HEK293 (cell line): ENCODE results near the gene LRRC46.
A peak's percentile ranks its signal among the peaks of the same experiment; 100 is the strongest.

Experiments used
- BCL6B ChIP-seq: fragments of 450-650 bp; formaldehyde crosslinking; IDR thresholded peaks from 2 replicates; pipeline ENCODE4 v1.5.1; 2017; ENCODE audit warnings: missing biosample characterization, missing genetic modification characterization
- GLI4 ChIP-seq: fragments of 450-650 bp; formaldehyde crosslinking; IDR thresholded peaks from 2 replicates; pipeline ENCODE4 v1.5.1; 2016; ENCODE audit warnings: missing biosample characterization, missing genetic modification characterization
- HIC1 ChIP-seq: fragments of 450-650 bp; formaldehyde crosslinking; IDR thresholded peaks from 2 replicates; pipeline ENCODE4 v1.5.1; 2016; ENCODE audit warnings: missing biosample characterization, missing genetic modification characterization
- HOXA7 ChIP-seq: sonication (generic); formaldehyde crosslinking; IDR thresholded peaks from 2 replicates; pipeline ENCODE4 v1.8.1; 2022; ENCODE audit warnings: missing genetic modification reagents, borderline replicate concordance
- IKZF3 ChIP-seq: fragments of 450-650 bp; IDR thresholded peaks from 2 replicates; pipeline ENCODE4 v1.5.0; 2018; ENCODE audit warnings: missing biosample characterization, mild to moderate bottlenecking, missing genetic modification characterization, moderate library complexity
- MZF1 ChIP-seq: fragments of 450-650 bp; formaldehyde crosslinking; IDR thresholded peaks from 2 replicates; pipeline ENCODE4 v1.5.1; 2017; ENCODE audit warnings: missing biosample characterization, missing genetic modification characterization, borderline replicate concordance
- OVOL3 ChIP-seq: fragments of 450-650 bp; formaldehyde crosslinking; IDR thresholded peaks from 2 replicates; pipeline ENCODE4 v1.5.1; 2016; ENCODE audit warnings: missing biosample characterization, missing genetic modification characterization
- PRDM1 ChIP-seq: fragments of 450-650 bp; formaldehyde crosslinking; IDR thresholded peaks from 2 replicates; pipeline ENCODE4; 2016; ENCODE audit warnings: missing biosample characterization, missing genetic modification characterization
- REST ChIP-seq: fragments of 450-650 bp; formaldehyde crosslinking; IDR thresholded peaks from 2 replicates; pipeline ENCODE4 v1.5.1; 2016; ENCODE audit warnings: missing biosample characterization, missing genetic modification characterization
- SCRT2 ChIP-seq: fragments of 450-650 bp; formaldehyde crosslinking; IDR thresholded peaks from 2 replicates; pipeline ENCODE4 v1.5.1; 2016; ENCODE audit warnings: missing biosample characterization, missing genetic modification characterization
- SP3 ChIP-seq: fragments of 450-650 bp; formaldehyde crosslinking; IDR thresholded peaks from 2 replicates; pipeline ENCODE4 v1.5.1; 2016; ENCODE audit warnings: missing biosample characterization, missing genetic modification characterization
- ZBTB6 ChIP-seq: fragments of 450-650 bp; formaldehyde crosslinking; IDR thresholded peaks from 2 replicates; pipeline ENCODE4 v1.5.1; 2017; ENCODE audit warnings: missing biosample characterization, missing genetic modification characterization
- ZFP37 ChIP-seq: fragments of 450-650 bp; formaldehyde crosslinking; IDR thresholded peaks from 2 replicates; pipeline ENCODE4 v1.5.1; 2016; ENCODE audit warnings: missing biosample characterization, missing genetic modification characterization
- ZIC2 ChIP-seq: fragments of 450-650 bp; formaldehyde crosslinking; IDR thresholded peaks from 2 replicates; pipeline ENCODE4 v1.5.1; 2016; ENCODE audit warnings: missing biosample characterization, missing genetic modification characterization
- ZNF157 ChIP-seq: fragments of 450-650 bp; formaldehyde crosslinking; IDR thresholded peaks from 2 replicates; pipeline ENCODE4 v1.5.1; 2016; ENCODE audit warnings: missing biosample characterization, missing genetic modification characterization
- ZNF169 ChIP-seq: fragments of 450-650 bp; formaldehyde crosslinking; IDR thresholded peaks from 2 replicates; pipeline ENCODE4 v1.5.1; 2016; ENCODE audit warnings: missing biosample characterization, missing genetic modification characterization
- ZNF223 ChIP-seq: fragments of 450-650 bp; formaldehyde crosslinking; IDR thresholded peaks from 2 replicates; pipeline ENCODE4 v1.5.1; 2016; ENCODE audit warnings: missing biosample characterization, missing genetic modification characterization
- ZNF266 ChIP-seq: fragments of 450-650 bp; formaldehyde crosslinking; IDR thresholded peaks from 2 replicates; pipeline ENCODE4 v1.5.1; 2016; ENCODE audit warnings: missing biosample characterization, missing genetic modification characterization, low read depth
- ZNF350 ChIP-seq: fragments of 450-650 bp; formaldehyde crosslinking; IDR thresholded peaks from 2 replicates; pipeline ENCODE4 v1.5.0; 2017; ENCODE audit warnings: missing biosample characterization, mild to moderate bottlenecking, missing genetic modification characterization
- ZNF510 ChIP-seq: fragments of 450-650 bp; formaldehyde crosslinking; IDR thresholded peaks from 2 replicates; pipeline ENCODE4 v1.5.1; 2018; ENCODE audit warnings: mild to moderate bottlenecking, missing genetic modification characterization, missing biosample characterization; ENCODE audit not compliant: insufficient replicate concordance
- ZNF555 ChIP-seq: fragments of 450-650 bp; formaldehyde crosslinking; conservative IDR thresholded peaks from 2 replicates; pipeline ENCODE4 v1.5.1; 2017; ENCODE audit warnings: missing biosample characterization, mild to moderate bottlenecking, missing genetic modification characterization, inconsistent platforms
- ZNF623 ChIP-seq: fragments of 450-650 bp; formaldehyde crosslinking; IDR thresholded peaks from 2 replicates; pipeline ENCODE4 v1.5.1; 2016; ENCODE audit warnings: missing biosample characterization, missing genetic modification characterization
- ZNF654 ChIP-seq: fragments of 450-650 bp; formaldehyde crosslinking; IDR thresholded peaks from 2 replicates; pipeline ENCODE4 v1.5.1; 2016; ENCODE audit warnings: low read depth, missing biosample characterization, missing genetic modification characterization
- ZNF660 ChIP-seq: fragments of 450-650 bp; IDR thresholded peaks from 2 replicates; pipeline ENCODE4 v1.5.1; 2018; ENCODE audit warnings: missing biosample characterization, mild to moderate bottlenecking, missing genetic modification characterization
- ZNF664 ChIP-seq: fragments of 450-650 bp; formaldehyde crosslinking; IDR thresholded peaks from 2 replicates; pipeline ENCODE4 v1.5.1; 2016; ENCODE audit warnings: missing biosample characterization, missing genetic modification characterization
- ZNF701 ChIP-seq: fragments of 450-650 bp; formaldehyde crosslinking; IDR thresholded peaks from 2 replicates; pipeline ENCODE4 v1.5.1; 2016; ENCODE audit warnings: missing biosample characterization, missing genetic modification characterization
- ZXDB ChIP-seq: fragments of 450-650 bp; formaldehyde crosslinking; IDR thresholded peaks from 2 replicates; pipeline ENCODE4 v1.5.1; 2016; ENCODE audit warnings: missing biosample characterization, missing genetic modification characterization
- TF ChIP-seq, protein P1 (sequence below): fragments of 450-650 bp; formaldehyde crosslinking; IDR thresholded peaks from 2 replicates; pipeline ENCODE4 v1.5.1; 2016; ENCODE audit warnings: missing biosample characterization, missing genetic modification characterization
- TF ChIP-seq, protein P2 (sequence below): fragments of 450-650 bp; IDR thresholded peaks from 2 replicates; pipeline ENCODE4 v1.5.1; 2018; ENCODE audit warnings: missing biosample characterization, missing genetic modification characterization

The LRRC46 gene

GRCh38 chr17:47850692-47851573 is 19.5 kb downstream of the LRRC46 start, which contains the start of gene SP6 (continued):
- TF ChIP-seq ZNF510, result no peak
- TF ChIP-seq GLI4, result no peak
- TF ChIP-seq PRDM1, result no peak
- TF ChIP-seq ZNF701, result no peak
- peak; percentile 19; the same call in 1 of the 2 replicates for TF ChIP-seq ZXDB
- TF ChIP-seq ZNF223 (tag by site-specific recombination), result no peak
- TF ChIP-seq, protein P1, sequence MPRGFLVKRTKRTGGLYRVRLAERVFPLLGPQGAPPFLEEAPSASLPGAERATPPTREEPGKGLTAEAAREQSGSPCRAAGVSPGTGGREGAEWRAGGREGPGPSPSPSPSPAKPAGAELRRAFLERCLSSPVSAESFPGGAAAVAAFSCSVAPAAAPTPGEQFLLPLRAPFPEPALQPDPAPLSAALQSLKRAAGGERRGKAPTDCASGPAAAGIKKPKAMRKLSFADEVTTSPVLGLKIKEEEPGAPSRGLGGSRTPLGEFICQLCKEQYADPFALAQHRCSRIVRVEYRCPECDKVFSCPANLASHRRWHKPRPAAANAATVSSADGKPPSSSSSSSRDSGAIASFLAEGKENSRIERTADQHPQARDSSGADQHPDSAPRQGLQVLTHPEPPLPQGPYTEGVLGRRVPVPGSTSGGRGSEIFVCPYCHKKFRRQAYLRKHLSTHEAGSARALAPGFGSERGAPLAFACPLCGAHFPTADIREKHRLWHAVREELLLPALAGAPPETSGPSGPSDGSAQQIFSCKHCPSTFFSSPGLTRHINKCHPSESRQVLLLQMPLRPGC (tag by site-specific recombination), result no peak
- TF ChIP-seq ZBTB6 (tag by site-specific recombination), result no peak
- TF ChIP-seq ZNF169, result no peak
- TF ChIP-seq ZNF664, result no peak
- no peak for TF ChIP-seq MZF1 (tag by site-specific recombination)
- TF ChIP-seq ZNF623, result no peak
- peak; percentile 77 for TF ChIP-seq SP3 (tag by site-specific recombination)
- no peak for TF ChIP-seq ZNF266
- peak; percentile 54; the same call in 1 of the 2 replicates for TF ChIP-seq ZNF660 (tag by site-specific recombination)
- TF ChIP-seq OVOL3, result no peak
- TF ChIP-seq ZNF555 (tag by site-specific recombination), result no peak
- no peak for TF ChIP-seq HOXA7 (CRISPR knock-in tag)
- peak; percentile 80 for TF ChIP-seq HIC1 (tag by site-specific recombination)
- TF ChIP-seq, protein P2, sequence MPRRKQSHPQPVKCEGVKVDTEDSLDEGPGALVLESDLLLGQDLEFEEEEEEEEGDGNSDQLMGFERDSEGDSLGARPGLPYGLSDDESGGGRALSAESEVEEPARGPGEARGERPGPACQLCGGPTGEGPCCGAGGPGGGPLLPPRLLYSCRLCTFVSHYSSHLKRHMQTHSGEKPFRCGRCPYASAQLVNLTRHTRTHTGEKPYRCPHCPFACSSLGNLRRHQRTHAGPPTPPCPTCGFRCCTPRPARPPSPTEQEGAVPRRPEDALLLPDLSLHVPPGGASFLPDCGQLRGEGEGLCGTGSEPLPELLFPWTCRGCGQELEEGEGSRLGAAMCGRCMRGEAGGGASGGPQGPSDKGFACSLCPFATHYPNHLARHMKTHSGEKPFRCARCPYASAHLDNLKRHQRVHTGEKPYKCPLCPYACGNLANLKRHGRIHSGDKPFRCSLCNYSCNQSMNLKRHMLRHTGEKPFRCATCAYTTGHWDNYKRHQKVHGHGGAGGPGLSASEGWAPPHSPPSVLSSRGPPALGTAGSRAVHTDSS (tag by site-specific recombination), result peak; percentile 42; the same call in 1 of the 2 replicates
- TF ChIP-seq ZNF157 (tag by site-specific recombination), result no peak
- 0 out of 2 replicates have a peak, but pooled peaks have one; percentile 47 for TF ChIP-seq ZFP37 (tag by site-specific recombination)
- TF ChIP-seq BCL6B (tag by site-specific recombination), result no peak
- TF ChIP-seq ZIC2, result no peak
- TF ChIP-seq REST (tag by site-specific recombination), result no peak
- no peak for TF ChIP-seq IKZF3 (tag by site-specific recombination)
- no peak for TF ChIP-seq ZNF350
- TF ChIP-seq ZNF654, result no peak
- 0 out of 2 replicates have a peak, but pooled peaks have one; percentile 8 for TF ChIP-seq SCRT2
